WTC11 (cell line): ENCODE results near the gene RIN3. TPM values are rescaled to one million over a fixed set of nuclear protein-coding genes. Genes with fewer than 3 reads are reported as not detected.

ENCODE experiments used
- ATAC-seq: fragments of 200-7000 bp; cut with Tn5 transposase; 2 replicates; pipeline ENCODE4 v1.10.0; 2021; ENCODE audit warnings: mild to moderate bottlenecking, moderate library complexity
- CTCF ChIA-PET: fragments of 300-600 bp; sonication (Branson Sonifier 250); formaldehyde crosslinking; loops from one replicate; lab custom pipeline; 2021; ENCODE audit warnings: antibody characterized with exemption; lab: Charles Lee
- POLR2A ChIA-PET: fragments of 350-600 bp; sonication (Branson Sonifier 250); formaldehyde crosslinking; loops from one replicate; lab custom pipeline; 2021; ENCODE audit warnings: antibody characterized with exemption; lab: Charles Lee
- DNase-seq: peaks from one replicate; pipeline ENCODE4 v3.0.0; 2021; ENCODE audit warnings: low spot score
- H3K27ac Mint-ChIP-seq: 2 replicates; pipeline ENCODE4 v1.8.0; 2021; ENCODE audit warnings: mixed read lengths
- H3K27me3 Mint-ChIP-seq: 2 replicates; pipeline ENCODE4 v1.8.0; 2021; ENCODE audit warnings: low read depth, mild to moderate bottlenecking, moderate library complexity, mixed read lengths
- H3K36me3 Mint-ChIP-seq: 2 replicates; pipeline ENCODE4 v1.8.0; 2021; ENCODE audit warnings: mixed read lengths
- H3K4me1 Mint-ChIP-seq: 2 replicates; pipeline ENCODE4 v1.8.0; 2022; ENCODE audit warnings: mixed read lengths
- H3K4me3 Mint-ChIP-seq: 2 replicates; pipeline ENCODE4 v1.8.0; 2021; ENCODE audit warnings: mild to moderate bottlenecking, moderate library complexity, mixed read lengths
- H3K9me3 Mint-ChIP-seq: 2 replicates; pipeline ENCODE4 v1.8.0; 2021; ENCODE audit warnings: mixed read lengths
- CBFB ChIP-seq: sonication (generic); formaldehyde crosslinking; IDR thresholded peaks from 2 replicates; pipeline ENCODE4 v1.8.1; 2022; ENCODE audit warnings: mild to moderate bottlenecking, low read depth, missing genetic modification reagents
- CREB1 ChIP-seq: sonication (generic); formaldehyde crosslinking; IDR thresholded peaks from 2 replicates; pipeline ENCODE4 v1.8.0; 2023; ENCODE audit warnings: mild to moderate bottlenecking, missing genetic modification reagents
- CREM ChIP-seq: sonication (generic); formaldehyde crosslinking; IDR thresholded peaks from 2 replicates; pipeline ENCODE4 v1.8.1; 2022; ENCODE audit warnings: mild to moderate bottlenecking, missing genetic modification reagents, moderate library complexity
- JAZF1 ChIP-seq: fragments of 250-450 bp; sonication (Bioruptor Pico); IDR thresholded peaks from 2 replicates; pipeline ENCODE4 v1.9.0; 2021; ENCODE audit warnings: moderate library complexity, mild to moderate bottlenecking, inconsistent platforms
- KAT7 ChIP-seq: sonication (generic); formaldehyde crosslinking; IDR thresholded peaks from 2 replicates; pipeline ENCODE4 v1.8.1; 2023; ENCODE audit warnings: missing genetic modification reagents, mild to moderate bottlenecking, borderline replicate concordance
- NFYB ChIP-seq: sonication (generic); formaldehyde crosslinking; conservative IDR thresholded peaks from 2 replicates; pipeline ENCODE4 v1.8.0; 2022; ENCODE audit warnings: low read depth, missing genetic modification reagents
- NR1H2 ChIP-seq: sonication (generic); formaldehyde crosslinking; IDR thresholded peaks from 2 replicates; pipeline ENCODE4 v1.9.0; 2021; ENCODE audit warnings: mild to moderate bottlenecking, moderate library complexity, missing genetic modification reagents
- OVOL2 ChIP-seq: fragments of 250-450 bp; sonication (Bioruptor Pico); IDR thresholded peaks from 2 replicates; pipeline ENCODE4 v1.9.0; 2021; ENCODE audit warnings: mild to moderate bottlenecking, borderline replicate concordance
- SMAD3 ChIP-seq: sonication (generic); formaldehyde crosslinking; IDR thresholded peaks from 2 replicates; pipeline ENCODE4 v1.8.0; 2022; ENCODE audit warnings: missing genetic modification reagents, mild to moderate bottlenecking, borderline replicate concordance
- SOX15 ChIP-seq: fragments of 250-450 bp; sonication (Bioruptor Pico); IDR thresholded peaks from 2 replicates; pipeline ENCODE4 v1.9.0; 2021; ENCODE audit warnings: mild to moderate bottlenecking
- ZNF121 ChIP-seq: sonication (generic); formaldehyde crosslinking; IDR thresholded peaks from 2 replicates; pipeline ENCODE4 v1.8.0; 2023; ENCODE audit warnings: missing genetic modification reagents
- ZNF138 ChIP-seq: sonication (generic); formaldehyde crosslinking; conservative IDR thresholded peaks from 2 replicates; pipeline ENCODE4 v1.8.1; 2022; ENCODE audit warnings: mild to moderate bottlenecking, moderate library complexity, missing genetic modification reagents
- ZNF263 ChIP-seq: sonication (generic); formaldehyde crosslinking; IDR thresholded peaks from 2 replicates; pipeline ENCODE4 v1.8.1; 2022; ENCODE audit warnings: low read depth, mild to moderate bottlenecking, moderate library complexity, missing genetic modification reagents
- ZNF317 ChIP-seq: sonication (generic); formaldehyde crosslinking; IDR thresholded peaks from 2 replicates; pipeline ENCODE4 v1.8.1; 2023; ENCODE audit warnings: low read depth, mild to moderate bottlenecking, moderate library complexity, missing genetic modification reagents, borderline replicate concordance
- total RNA-seq: library from RNA; stranded (reverse); gene quantifications from 3 replicates; pipeline ENCODE4 v1.2.3, GENCODE V29; 2021
- TF ChIP-seq, protein P1 (sequence below): sonication (generic); formaldehyde crosslinking; IDR thresholded peaks from 2 replicates; pipeline ENCODE4 v1.8.1; 2023; ENCODE audit warnings: mild to moderate bottlenecking, missing genetic modification reagents, moderate library complexity
- TF ChIP-seq, protein P2 (sequence below): sonication (generic); formaldehyde crosslinking; IDR thresholded peaks from 2 replicates; pipeline ENCODE4 v1.8.1; 2023; ENCODE audit warnings: mild to moderate bottlenecking, moderate library complexity, missing genetic modification reagents
- TF ChIP-seq, protein P3 (sequence below): sonication (generic); formaldehyde crosslinking; conservative IDR thresholded peaks from 2 replicates; pipeline ENCODE4 v1.8.1; 2022; ENCODE audit warnings: mild to moderate bottlenecking, missing genetic modification reagents
- TF ChIP-seq, protein P4 (sequence below): fragments of 250-450 bp; sonication (Bioruptor Pico); conservative IDR thresholded peaks from 2 replicates; pipeline ENCODE4 v1.9.0; 2021; ENCODE audit warnings: mild to moderate bottlenecking
- TF ChIP-seq, protein P5 (sequence below): fragments of 250-450 bp; sonication (Bioruptor Pico); IDR thresholded peaks from 2 replicates; pipeline ENCODE4 v1.8.0; 2021; ENCODE audit warnings: mild to moderate bottlenecking
- TF ChIP-seq, protein P6 (sequence below): sonication (generic); formaldehyde crosslinking; IDR thresholded peaks from 2 replicates; pipeline ENCODE4 v1.8.1; 2022; ENCODE audit warnings: mild to moderate bottlenecking, missing genetic modification reagents, moderate library complexity, borderline replicate concordance
- TF ChIP-seq, protein P7 (sequence below): sonication (generic); formaldehyde crosslinking; IDR thresholded peaks from 2 replicates; pipeline ENCODE4 v1.8.0; 2022; ENCODE audit warnings: missing genetic modification reagents

The RIN3 gene
- total RNA-seq, 1 experiment from 2014 or later: 3.3 TPM

DNA sequence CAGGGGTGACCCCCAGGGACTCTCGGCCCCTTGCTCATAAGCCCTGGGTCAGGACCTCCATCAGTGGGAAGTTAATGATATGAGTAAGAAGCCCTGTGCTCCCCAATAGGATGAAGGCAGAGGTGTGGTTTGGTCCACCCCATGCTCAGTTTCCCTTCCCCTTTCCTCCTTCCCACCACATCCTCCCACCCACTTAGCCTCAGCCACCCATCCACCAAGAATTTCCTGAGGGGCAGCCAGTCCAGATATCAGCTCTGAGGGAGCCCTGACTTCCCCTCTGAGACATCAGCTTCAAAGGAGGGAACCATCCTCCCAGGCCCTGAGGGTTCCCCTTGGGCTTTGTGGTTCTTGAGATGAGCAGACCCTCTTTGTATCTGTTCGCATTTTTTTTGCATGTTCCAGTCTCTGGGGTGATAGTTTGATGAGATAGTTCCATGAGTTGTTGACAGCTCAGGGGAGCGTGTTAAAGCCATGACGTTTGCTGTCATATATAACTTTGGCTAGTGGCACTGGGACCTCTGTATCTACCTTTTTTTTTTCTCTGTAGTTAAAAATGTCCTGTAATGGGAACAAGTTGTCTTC lies 163.6 kb downstream of the RIN3 start:
- ChIA-PET POLR2A (interaction anchor here (1.4 kb wide), 1 partner anchor 13 kb away, joined by 3 read pairs; no protein-coding TSS in a partner anchor), CTCF (interaction anchor here (0.6 to 1.4 kb wide), 3 partner anchors 9 to 64 kb away, joined by 3 to 10 read pairs (median 4); no protein-coding TSS in a partner anchor)
- H3K27me3 Mint-ChIP-seq: no peaks in the 10 kb centered on the region
- no peak overlapping the region for H3K27ac Mint-ChIP-seq
- H3K4me3 Mint-ChIP-seq: no peak overlapping the region
- H3K9me3 Mint-ChIP-seq: no peaks in the 10 kb centered on the region
- peaks cover 3% of the 10 kb centered on the region; the same call in 1 of the 2 replicates for H3K4me1 Mint-ChIP-seq
- DNase-seq (no peak), ATAC-seq (no peak)
- no peaks in the 10 kb centered on the region for H3K36me3 Mint-ChIP-seq
- TF ChIP-seq, protein P1, sequence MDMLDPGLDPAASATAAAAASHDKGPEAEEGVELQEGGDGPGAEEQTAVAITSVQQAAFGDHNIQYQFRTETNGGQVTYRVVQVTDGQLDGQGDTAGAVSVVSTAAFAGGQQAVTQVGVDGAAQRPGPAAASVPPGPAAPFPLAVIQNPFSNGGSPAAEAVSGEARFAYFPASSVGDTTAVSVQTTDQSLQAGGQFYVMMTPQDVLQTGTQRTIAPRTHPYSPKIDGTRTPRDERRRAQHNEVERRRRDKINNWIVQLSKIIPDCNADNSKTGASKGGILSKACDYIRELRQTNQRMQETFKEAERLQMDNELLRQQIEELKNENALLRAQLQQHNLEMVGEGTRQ (CRISPR knock-in tag): no peak
- TF ChIP-seq, protein P2, sequence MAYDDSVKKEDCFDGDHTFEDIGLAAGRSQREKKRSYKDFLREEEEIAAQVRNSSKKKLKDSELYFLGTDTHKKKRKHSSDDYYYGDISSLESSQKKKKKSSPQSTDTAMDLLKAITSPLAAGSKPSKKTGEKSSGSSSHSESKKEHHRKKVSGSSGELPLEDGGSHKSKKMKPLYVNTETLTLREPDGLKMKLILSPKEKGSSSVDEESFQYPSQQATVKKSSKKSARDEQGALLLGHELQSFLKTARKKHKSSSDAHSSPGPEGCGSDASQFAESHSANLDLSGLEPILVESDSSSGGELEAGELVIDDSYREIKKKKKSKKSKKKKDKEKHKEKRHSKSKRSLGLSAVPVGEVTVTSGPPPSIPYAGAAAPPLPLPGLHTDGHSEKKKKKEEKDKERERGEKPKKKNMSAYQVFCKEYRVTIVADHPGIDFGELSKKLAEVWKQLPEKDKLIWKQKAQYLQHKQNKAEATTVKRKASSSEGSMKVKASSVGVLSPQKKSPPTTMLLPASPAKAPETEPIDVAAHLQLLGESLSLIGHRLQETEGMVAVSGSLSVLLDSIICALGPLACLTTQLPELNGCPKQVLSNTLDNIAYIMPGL: no peak
- TF ChIP-seq, protein P3, sequence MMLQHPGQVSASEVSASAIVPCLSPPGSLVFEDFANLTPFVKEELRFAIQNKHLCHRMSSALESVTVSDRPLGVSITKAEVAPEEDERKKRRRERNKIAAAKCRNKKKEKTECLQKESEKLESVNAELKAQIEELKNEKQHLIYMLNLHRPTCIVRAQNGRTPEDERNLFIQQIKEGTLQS: no peak
- TF ChIP-seq ZNF121: no peak
- no peak for TF ChIP-seq OVOL2
- TF ChIP-seq NR1H2 (CRISPR knock-in tag): no peak
- TF ChIP-seq CREM (CRISPR knock-in tag): no peak
- TF ChIP-seq ZNF138 (CRISPR knock-in tag): no peak
- no peak for TF ChIP-seq CREB1 (CRISPR knock-in tag)
- TF ChIP-seq ZNF317: no peak
- no peak for TF ChIP-seq SOX15 (CRISPR knock-in tag)
- TF ChIP-seq ZNF263: no peak
- TF ChIP-seq NFYB: no peak
- TF ChIP-seq, protein P4, sequence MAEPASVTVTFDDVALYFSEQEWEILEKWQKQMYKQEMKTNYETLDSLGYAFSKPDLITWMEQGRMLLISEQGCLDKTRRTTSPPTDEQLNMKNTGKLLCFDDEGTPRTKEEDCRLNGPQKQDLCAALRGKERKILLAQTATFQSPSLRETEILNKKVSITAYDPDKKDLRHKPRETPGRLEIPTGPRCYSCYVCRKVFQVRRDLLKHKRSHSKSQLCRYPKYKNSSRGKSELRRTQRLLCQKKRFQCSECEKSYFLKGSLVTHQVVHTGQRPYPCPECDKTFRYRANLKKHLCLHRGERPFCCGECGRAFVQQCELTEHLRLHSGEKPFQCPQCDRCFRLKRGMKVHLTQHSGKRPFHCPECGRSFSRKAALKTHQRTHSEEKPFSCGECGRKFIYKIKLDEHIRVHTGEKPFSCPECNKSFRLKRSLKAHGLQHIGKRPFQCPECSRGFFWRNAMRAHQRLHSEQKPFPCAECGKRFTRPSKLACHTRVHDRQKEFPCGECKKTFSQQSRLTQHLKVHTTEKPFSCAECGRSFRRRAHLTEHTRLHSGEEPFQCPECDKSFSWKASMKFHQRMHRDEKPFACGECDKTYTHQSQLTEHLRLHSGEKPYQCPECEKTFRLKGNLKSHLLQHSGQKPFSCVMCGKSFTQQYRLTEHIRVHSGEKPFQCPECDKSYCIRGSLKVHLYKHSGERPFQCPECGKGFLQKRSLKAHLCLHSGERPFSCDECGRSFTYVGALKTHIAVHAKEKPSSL (CRISPR knock-in tag): no peak
- no peak for TF ChIP-seq JAZF1
- no peak for TF ChIP-seq CBFB
- TF ChIP-seq, protein P5, sequence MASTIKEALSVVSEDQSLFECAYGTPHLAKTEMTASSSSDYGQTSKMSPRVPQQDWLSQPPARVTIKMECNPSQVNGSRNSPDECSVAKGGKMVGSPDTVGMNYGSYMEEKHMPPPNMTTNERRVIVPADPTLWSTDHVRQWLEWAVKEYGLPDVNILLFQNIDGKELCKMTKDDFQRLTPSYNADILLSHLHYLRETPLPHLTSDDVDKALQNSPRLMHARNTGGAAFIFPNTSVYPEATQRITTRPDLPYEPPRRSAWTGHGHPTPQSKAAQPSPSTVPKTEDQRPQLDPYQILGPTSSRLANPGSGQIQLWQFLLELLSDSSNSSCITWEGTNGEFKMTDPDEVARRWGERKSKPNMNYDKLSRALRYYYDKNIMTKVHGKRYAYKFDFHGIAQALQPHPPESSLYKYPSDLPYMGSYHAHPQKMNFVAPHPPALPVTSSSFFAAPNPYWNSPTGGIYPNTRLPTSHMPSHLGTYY (CRISPR knock-in tag): no peak
- TF ChIP-seq, protein P6, sequence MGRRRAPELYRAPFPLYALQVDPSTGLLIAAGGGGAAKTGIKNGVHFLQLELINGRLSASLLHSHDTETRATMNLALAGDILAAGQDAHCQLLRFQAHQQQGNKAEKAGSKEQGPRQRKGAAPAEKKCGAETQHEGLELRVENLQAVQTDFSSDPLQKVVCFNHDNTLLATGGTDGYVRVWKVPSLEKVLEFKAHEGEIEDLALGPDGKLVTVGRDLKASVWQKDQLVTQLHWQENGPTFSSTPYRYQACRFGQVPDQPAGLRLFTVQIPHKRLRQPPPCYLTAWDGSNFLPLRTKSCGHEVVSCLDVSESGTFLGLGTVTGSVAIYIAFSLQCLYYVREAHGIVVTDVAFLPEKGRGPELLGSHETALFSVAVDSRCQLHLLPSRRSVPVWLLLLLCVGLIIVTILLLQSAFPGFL (CRISPR knock-in tag): no peak
- no peak for TF ChIP-seq SMAD3 (CRISPR knock-in tag)

DNA sequence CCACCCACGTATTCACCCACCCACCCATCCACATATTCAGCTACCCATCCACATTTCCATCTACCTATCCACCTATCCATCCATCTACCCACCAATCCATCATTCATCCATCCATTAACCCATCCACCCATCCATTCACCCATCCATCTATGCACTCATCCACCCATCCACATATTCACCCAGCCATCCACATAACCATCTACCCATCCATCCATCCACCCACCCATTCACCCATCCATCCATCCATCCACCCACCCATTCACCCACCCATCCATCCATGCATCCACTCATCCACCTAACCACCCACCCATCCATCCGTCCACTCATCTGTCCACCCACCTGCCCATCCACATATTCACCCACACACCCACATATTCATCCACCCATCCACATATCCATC lies 164.4 kb downstream of the RIN3 start:
- no peak for TF ChIP-seq KAT7 (CRISPR knock-in tag)
- TF ChIP-seq, protein P7, sequence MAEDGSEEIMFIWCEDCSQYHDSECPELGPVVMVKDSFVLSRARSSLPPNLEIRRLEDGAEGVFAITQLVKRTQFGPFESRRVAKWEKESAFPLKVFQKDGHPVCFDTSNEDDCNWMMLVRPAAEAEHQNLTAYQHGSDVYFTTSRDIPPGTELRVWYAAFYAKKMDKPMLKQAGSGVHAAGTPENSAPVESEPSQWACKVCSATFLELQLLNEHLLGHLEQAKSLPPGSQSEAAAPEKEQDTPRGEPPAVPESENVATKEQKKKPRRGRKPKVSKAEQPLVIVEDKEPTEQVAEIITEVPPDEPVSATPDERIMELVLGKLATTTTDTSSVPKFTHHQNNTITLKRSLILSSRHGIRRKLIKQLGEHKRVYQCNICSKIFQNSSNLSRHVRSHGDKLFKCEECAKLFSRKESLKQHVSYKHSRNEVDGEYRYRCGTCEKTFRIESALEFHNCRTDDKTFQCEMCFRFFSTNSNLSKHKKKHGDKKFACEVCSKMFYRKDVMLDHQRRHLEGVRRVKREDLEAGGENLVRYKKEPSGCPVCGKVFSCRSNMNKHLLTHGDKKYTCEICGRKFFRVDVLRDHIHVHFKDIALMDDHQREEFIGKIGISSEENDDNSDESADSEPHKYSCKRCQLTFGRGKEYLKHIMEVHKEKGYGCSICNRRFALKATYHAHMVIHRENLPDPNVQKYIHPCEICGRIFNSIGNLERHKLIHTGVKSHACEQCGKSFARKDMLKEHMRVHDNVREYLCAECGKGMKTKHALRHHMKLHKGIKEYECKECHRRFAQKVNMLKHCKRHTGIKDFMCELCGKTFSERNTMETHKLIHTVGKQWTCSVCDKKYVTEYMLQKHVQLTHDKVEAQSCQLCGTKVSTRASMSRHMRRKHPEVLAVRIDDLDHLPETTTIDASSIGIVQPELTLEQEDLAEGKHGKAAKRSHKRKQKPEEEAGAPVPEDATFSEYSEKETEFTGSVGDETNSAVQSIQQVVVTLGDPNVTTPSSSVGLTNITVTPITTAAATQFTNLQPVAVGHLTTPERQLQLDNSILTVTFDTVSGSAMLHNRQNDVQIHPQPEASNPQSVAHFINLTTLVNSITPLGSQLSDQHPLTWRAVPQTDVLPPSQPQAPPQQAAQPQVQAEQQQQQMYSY: no peak
- DNase-seq (no peak), ATAC-seq (no peak)
- POLR2A ChIA-PET: no interaction called here
- CTCF ChIA-PET: no interaction called here
- H3K4me1 Mint-ChIP-seq: peaks cover 3% of the 10 kb centered on the region; the same call in 1 of the 2 replicates
- no peak overlapping the region for H3K4me3 Mint-ChIP-seq
- no peaks in the 10 kb centered on the region for H3K36me3 Mint-ChIP-seq
- no peaks in the 10 kb centered on the region for H3K9me3 Mint-ChIP-seq
- no peaks in the 10 kb centered on the region for H3K27me3 Mint-ChIP-seq
- H3K27ac Mint-ChIP-seq: no peak overlapping the region
